Stimulated activated CD8-positive, alpha-beta memory T cell treated with anti-CD3 and anti-CD28 coated beads, Interleukin-12 subunit alpha, Interleukin-12 subunit beta, amount 100 ng/mL, for 24 hours (primary cell): Measurements from ENCODE around the gene NRTN.
"Not testable (repeated sequence)": the region's sequence is repeated elsewhere in the genome, so short reads cannot be mapped to it uniquely, and the experiment has no call there.

ENCODE experiments used
- DNase-seq: peaks from one replicate; pipeline ENCODE4 v3.0.0-alpha.2; 2020; ENCODE audit errors: extremely low read depth

NRTN gene

DNA sequence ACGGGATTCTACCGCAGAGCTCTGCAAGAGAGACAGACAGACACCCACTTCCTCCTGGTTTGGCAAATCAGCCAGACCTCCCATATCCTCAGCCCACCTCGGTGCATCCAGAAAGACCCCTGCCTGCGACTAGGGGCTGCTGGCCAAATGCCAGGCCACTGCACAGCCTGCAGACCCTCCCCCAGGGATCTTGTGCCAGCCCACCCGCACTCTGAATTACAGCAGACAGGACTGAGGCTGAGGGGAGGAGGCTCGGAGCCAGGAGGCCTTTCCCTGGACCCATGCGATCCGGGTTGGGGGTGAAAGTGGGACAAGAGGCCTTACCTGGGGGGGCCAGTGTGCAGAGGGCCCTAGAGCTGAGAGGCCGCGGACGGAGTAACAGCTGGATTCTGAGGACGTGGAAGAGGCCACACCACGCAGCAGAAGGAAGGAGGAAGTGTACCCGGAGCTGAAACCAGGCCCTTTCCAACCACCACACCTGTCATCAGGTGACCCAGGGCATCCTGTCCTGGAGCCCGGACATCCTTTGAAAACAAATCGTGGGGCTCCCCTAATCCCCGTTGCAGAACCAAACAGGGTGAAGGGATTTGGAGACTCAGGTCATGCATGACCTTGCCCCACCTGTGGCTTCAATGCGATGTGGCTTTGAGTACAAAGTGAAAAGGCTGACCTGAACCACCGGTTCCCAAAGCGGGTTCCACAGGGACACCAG is 33.6 kb downstream of the NRTN start:
- DNase-seq: no peak

DNA sequence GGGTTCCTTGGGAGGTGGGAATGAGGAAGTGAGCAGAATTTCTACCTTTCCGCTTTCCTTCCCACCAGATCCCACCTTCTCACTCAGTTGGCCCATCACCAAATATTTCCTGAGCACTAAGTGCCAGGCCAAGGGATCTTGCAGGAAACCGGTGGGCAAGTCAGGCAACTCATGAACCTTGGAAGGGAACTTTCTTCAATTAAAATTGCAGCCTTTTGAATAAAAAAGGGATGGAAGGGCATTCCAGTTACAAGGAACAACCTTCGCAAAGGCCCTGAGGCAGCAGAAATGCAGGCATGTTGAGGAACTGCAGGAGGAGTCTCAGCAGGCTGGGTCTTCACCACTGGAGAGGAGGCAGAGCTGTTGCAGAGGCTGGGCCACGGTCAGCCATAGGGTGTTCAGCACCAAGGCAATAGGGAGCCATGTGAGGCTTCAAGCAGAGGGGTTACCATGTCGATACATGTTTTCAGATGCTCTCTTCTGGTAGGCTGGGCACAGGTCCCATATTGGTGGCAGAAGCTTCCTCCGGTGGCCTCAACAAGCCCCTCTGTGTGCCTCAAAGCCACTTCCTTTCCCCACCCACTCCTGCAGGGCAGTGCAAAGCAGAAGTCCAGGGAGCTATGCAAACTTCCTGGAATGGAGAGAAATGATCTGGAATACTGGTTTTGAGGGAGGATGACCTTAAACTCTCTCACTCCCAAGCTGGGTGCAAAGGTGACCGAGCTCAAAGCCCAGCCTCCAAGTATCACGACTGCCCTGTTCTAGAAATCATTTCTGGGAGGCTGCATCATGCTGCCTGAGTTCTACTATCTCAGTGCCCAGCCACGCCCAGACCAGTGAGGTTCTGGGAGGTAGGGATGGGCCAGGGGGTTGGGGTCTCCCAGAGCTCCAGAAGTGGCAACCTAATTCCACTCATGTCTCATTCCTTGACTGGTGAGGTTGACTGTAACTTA is 34.5 kb downstream of the NRTN start, which contains the start of gene FUT6:
TSS of gene FUT6 (minus strand) at position 638 of the 953 bp plus-strand sequence. CDS start 7,135 bp downstream, outside the sequence.
- no peak for DNase-seq

DNA sequence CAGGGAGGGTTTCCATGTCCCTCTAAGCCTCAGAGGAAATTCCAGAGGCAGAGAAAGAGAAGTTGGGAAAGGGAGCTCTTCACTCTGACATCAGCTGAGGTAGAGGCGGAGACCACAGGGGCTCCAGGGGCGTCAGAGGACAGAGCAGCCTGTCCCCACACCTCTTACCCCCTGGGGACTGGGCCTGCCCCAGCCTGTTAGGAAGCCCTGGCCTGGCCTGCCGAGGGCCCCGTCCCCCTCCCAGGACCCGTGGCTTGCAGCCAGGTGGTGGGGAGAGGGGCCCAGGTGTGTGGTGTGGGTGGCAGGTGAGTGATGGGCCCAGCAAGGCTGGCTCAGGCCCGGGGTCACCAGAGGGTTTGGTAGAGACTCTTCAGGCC is 36.9 kb downstream of the NRTN start:
- not testable (repeated sequence) for DNase-seq

DNA sequence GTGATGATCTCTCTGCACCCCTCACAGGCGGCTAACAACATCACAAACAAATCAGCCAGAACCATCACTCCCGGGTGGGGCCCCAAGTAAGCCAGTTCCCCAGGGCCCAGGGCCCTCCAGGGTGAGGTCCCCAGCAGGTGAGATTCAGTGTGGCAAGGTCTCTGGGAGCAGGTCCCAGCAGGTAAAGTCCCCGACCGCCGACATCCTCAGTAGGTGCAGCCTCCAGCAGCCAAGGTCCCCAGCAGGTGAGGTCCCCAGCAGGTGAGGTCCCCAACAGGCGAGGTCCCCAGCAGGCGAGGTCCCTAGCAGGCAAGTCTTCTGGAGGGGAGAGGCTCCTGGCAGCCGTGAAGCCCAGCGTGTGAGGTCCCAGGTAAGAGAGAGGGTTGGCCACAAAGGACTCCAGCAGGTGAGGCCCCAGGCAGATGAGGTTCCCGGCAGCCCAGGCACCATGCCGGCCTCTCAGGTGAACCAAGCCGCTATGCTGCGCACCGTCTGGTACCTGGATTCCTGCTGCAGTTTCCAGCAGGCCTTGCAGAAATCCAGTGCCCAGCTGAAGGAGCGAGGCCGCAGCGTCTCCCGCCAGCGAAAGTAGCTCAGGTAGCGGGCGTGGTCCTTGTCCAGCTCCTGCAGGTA is 38.5 kb downstream of the NRTN start:
- no peak for DNase-seq

DNA sequence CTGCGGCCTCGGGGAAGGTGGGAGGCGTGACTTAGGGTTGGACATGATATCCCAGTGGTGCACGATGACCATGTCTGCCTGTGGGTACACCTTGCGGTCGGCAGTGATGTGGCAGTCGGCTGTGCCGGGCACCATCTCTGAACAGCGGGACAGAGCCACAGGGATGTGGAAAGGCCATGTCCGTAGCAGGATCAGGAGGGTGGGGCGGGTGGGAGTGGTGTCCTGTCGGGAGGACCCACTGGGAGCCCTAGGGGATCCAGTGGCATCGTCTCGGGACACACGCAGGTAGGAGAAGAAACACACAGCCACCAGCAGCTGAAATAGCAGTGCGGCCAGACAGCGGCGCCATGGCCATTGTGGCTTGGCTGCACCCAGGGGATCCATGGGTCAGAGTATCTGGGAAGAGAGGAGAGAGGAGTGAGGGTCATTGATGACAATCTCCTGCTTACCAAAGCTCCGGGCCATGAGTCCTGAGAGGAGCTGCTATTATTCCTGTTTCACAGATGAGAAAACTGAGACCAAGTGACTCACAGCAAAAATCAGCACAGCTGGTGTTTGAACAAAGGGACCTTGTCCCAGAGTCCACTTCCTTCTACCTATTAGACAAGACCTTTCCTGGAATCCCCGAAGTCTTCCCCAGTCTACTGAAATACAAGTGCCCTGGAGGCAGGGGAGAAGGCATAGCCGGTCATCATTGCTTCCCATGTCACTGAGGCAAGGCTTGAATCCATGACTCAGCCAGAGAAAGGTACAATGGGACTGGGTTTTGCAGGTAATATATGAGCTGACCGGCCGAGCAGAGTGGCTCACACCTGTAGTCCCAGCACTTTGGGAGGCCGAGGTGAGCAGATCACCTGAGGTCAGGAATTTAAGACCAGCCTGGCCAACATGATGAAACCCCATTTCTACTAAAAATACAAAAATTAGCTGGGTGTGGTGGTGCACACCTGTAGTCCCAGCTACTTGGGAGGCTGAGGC is 39.9 kb downstream of the NRTN start:
- DNase-seq: no peak

DNA sequence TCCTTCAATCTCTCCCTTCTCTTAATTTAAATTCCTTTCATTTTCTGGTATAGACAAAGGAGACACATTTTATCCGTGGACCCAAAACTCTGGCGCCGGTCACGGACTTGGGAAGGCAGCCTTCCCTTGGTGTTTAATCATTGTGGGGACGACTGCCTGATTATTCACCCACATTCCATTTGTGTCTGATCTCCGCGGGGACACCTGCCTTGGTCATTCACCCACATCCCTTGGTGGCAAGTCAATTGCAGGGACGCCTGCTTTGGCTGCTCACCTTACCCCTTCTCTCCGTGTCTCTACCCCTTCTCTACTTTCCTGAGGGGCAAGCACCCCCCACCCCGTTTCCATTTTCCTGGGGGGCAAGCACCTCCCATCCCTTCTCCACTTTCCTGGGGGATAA is 43.0 kb downstream of the NRTN start:
- DNase-seq: not testable (repeated sequence)

DNA sequence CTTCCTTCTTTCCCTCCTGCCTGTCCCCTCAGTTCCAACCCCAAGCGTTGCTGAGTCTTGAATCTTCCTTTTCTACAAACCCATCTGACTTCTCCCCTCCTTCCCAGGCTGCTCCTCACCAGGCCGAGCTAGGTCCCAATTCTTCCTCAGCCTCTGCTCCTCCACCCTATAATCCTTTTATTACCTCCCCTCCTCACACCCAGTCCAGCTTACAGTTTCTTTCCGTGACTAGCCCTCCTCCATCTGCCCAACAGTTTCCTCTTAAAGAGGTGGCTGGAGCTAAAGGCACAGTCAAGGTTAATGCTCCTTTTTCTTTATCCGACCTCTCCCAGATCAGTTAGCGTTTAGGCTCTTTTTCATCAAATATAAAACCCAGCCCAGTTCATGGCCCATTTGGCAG is 43.8 kb downstream of the NRTN start:
- DNase-seq: not testable (repeated sequence)

DNA sequence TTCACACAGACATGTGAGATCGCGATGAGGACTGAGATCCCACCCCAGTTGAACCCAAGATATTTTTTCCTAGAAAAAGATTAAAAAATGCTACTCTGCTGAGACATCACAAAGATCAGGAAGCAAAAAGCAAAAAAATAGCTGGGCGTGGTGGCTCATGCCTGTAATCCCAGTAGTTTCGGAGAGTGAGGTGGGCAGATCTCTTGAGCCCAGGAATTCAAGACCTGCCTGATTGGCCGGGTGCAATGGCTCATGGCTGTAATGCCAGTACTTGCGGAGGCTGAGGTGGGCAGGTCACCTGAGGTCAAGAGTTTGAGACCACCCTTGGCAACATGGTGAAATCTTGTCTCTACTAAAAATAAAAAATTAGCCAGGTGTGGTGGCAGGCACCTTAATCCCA is 45.3 kb downstream of the NRTN start:
- no peak for DNase-seq

DNA sequence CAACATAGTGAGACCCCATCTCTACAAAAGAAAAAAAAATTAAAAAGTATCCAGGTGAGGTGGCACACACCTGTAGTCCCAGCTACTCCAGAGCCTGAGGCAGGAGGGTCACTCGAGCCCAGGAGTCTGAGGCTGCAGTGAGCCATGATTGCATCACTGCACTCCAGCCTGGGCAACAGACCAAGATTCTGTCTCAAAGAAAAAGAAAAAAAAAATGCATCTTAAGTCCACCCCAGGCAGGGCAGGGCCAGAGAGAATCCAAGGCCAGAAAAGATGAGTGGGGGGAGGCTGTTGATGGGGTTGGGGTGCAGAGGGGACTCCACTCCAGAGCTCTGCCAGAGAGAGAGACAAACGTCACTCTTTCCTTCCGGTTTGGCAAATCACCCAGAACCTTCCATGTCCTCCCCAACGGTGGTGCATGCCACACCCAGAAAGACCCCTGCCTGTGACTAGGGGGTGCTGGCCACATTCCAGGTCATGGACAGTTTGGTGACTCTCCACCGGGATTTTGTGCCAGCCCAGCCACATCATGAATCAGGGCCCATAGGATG is 46.0 kb downstream of the NRTN start:
- no peak for DNase-seq

DNA sequence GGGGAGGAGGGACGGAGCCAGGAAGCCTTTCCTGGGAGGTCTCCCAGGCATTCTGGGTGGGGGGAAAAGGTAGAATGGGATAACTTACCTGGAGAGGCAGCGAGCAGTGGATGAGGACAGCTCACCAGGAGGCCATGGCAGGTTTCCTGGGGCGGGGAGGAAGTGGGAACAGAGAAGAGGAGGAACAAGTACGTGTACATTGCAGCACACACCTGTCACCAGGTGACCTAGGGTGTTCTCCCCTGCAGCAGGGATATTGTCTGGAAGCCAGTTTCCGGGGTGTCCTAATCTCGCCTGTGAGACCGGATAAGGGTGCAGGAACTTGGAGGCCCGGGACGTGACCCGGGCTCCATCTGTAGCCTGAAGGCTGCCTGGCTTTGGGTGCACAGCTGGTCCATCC is 46.4 kb downstream of the NRTN start, which contains the start of gene FUT3:
TSS of gene FUT3 (minus strand) at position 148 of the 400 bp plus-strand sequence.
- DNase-seq: no peak

DNA sequence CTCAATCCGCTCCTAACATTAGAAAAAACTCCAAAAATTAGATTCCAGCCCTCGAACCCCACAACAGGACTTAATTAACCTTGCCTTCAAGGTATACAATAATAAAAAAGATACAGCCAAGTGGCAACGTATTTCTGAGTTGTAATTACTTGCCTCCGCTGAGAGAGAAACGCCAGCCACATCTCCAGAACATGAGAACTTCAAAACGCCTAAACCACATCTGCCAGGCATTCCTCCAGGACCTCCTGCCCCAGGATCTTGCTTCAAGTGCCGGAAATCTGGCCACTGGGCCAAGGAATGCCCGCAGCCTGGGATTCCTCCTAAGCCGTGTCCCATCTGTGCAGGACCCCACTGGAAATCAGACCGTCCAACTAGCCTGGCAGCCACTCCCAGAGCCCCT is 49.3 kb downstream of the NRTN start:
- not testable (repeated sequence) for DNase-seq

DNA sequence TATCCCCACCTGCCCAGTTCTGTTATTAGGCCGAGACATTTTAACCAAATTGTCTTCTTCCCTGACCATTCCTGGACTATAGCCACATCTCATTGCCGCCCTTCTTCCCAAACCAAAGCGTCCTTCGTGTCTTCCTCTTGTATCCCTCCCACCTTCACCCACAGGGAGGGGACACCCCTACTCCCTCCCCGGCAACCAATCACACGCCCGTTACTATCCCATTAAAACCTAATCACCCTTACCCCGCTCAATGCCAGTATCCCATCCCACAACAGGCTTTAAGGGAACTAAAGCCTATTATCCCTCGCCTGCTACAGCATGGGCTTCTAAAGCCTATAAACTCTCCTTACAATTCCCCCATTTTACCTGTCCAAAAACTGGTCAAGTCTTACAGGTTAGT is 50.3 kb downstream of the NRTN start:
- not testable (repeated sequence) for DNase-seq

DNA sequence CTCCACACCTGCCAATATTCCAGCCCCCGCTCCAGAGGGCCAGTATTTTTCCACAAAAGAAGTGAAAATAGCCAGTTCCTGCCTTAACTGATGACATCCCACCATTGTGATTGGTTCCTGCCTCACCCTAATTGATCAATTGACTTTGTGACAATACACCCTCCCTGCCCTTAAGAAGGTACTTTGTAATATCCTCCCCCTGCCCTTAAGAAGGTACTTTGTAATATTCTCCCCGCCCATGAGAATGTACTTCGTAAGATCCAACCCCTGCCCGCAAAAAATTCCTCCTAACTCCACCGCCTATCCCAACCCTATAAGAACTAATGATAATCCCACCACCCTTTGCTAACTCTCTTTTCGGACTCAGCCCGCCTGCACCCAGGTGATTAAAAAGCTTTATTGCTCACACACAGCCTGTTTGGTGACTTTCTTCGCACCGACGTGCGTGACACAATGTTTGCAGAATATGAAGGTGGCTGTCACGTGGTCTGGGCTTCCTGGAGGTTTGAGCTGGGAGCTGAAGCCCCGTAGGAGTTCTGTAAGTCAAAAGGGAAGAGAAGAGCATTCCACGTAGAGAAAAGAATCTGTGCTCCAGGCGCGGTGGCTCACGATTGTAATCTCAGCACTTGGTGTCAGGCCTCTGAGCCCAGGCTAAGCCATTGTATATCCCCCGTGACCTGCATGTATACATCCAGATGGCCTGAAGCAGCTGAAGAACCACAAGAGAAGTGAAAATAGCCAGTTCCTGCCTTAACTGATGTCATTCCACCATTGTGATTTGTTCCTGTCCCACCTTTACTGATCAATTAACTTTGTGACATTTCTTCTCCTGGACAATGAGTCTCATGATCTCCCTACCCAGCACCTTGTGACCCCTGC is 52.6 kb downstream of the NRTN start:
- no peak for DNase-seq

DNA sequence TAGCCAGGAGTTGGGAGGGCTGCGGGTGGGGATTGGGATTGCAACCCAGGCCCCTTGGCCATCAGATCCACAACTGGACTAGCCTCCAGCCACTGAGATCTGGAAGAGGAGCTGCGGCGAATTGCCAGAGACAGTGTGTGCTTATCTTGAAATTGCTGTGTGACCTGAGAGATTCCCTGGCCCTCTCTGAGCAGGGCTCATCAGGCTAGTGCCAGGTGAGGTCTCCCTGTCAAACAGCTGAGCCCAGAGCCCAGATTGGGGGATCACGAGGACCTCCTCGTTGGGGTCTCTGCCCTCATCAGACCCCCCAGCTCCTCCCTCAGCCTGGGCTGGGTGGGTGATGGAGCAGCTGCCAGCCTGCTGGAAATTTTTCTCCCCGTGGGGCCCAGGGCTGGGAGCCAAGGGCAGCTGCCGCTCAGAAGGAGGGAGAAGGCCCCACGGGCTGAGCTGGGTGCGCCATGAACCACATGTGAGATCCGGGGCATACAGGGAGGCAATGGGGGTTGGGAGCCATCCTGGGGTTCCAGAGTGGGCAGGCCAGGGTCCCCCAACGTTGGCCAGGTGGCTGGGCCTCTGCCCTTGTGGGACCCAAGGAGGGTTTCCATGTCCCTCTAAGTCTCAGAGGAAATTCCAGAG is 58.3 kb downstream of the NRTN start:
- no peak for DNase-seq

DNA sequence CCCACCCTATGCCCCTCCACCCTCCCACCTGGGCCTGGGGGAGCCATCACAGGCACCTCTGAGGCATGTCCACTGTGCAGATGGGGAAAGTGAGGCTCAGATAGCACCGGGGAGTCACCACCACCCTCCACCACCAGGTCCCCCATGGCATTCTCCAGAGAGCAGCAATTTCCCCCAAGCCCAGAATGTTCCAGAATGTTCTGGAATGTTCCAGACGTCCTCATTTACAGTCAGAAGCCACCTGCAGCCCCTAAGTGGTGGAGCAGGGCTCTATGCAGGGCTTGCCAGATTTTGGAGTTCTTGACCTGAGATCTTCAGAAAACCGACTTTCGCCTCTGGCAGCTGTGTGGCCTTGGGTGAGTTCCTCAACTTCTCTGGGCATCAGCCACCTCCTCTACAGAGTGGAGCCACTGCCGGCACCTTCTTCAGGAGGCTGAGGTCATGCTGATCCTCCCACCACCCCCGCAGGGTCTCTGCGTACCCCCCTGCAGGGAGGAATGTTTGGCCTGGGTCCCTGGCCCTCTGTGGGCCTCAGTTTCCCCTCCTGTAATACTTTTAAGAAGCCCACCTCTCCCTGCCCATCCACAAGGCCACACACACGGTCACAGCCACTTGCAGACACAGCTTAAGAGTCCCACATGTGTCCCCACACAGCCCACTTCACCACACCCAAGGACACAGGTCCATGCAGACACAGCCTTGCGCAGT is 59.3 kb downstream of the NRTN start:
- DNase-seq: no peak

DNA sequence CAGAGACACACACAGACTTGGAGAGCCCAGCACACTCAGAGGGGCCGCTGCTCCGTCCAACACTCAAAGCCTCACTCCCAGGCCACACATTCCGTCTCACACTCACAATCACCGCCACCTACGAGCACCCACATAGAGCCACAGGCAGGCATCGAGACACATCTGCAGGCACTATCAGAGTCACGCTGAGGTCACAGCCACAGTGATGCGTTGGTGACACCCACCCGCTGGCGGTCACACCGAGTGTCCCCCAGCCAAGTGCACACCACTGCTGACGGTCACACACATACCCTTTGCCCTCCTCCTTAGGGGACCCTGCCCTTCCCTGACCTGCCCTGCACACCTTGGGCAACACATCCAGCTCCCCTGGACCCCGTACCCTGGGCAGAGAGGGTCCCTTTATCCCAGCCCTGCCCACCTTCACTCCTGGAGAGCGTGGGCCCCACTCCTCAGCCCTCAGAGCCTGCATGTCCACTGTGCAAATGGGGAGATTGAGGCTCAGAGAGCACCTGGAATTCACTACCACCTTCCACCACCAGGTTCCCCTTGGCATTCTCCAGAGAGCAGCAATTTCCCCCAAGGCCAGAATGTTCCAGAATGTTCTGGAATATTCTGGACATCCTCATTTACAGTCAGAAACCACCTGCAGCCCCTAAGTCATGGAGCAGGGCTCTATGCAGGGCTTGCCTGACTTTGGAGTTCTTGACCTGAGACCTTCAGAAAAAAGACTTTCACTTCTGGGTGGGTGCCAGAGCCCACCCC is 60.0 kb downstream of the NRTN start:
- no peak for DNase-seq

DNA sequence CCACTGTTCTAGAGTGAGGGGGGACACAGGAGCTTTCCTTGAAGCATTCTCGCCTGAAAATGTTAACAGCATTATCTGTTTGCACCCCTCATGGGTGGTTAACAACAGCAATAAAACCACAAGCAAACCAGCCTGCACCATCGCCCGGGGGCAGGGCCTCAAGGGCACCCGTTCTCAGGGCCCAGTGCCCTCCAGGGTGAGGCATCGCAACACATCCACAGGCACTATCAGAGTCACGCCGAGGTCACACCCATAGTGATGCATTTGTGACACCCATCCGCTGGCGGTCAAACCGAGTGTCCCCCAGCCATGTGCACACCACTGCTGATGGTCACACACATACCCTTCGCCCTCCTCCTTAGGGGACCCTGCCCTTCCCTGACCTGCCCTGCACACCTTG is 60.9 kb downstream of the NRTN start:
- no peak for DNase-seq
